NCI-H2196 treated with DMSO at 0.1 percent for 48 hours (cell line): Measurements from ENCODE around the gene EXOC7.
"Not testable (repeated sequence)": the region's sequence is repeated elsewhere in the genome, so short reads cannot be mapped to it uniquely, and the experiment has no call there.

Experiments used
- DNase-seq: peaks from one replicate; lab custom pipeline; 2025; ENCODE audit not compliant: unreplicated experiment; lab: John Stamatoyannopoulos, UW

Gene EXOC7

DNA sequence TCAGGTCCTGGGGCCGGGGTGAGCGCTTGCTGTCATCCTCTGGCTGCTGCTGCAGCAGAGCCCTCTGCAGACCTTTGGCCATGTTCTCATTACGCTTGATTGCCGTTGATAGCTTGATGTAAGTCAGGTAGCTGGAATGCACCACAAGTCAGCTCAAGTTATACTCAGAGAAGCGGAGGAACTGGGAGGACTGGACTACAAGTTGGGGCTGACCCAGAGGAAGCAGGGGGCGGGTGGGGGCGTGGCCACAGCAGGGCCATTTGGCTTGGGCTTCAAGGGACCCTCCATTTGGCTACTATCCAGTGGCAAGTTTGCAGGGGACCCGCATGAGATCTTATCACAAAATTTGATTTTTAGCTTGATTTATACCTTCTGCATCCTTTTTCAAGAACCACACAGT is 57.5 kb downstream of the EXOC7 start:
- no peak for DNase-seq

DNA sequence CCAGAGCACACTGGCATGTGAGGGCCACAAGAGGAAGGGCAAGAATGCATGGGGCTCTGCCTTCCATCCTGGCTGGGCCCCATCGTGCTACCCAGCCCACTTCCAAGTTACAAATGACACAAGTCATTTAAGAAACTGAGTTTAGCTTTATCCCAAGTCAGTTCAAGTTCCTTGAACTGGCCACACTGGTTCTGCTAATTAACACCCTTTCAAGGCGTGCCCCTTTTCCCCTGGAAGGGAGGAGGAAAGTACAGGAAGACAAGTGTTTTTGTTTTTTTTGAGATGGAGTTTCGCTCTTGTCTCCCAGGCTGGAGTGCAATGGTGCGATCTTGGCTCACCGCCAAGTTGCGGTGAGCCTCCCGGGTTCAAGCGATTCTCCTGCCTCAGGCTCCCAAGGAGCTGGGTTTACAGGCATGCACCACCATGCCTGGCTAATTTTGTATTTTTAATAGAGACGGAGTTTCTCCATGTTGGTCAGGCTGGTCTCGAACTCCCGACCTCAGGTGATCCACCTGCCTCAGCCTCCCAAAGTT is 59.0 kb downstream of the EXOC7 start:
- not testable (repeated sequence) for DNase-seq

DNA sequence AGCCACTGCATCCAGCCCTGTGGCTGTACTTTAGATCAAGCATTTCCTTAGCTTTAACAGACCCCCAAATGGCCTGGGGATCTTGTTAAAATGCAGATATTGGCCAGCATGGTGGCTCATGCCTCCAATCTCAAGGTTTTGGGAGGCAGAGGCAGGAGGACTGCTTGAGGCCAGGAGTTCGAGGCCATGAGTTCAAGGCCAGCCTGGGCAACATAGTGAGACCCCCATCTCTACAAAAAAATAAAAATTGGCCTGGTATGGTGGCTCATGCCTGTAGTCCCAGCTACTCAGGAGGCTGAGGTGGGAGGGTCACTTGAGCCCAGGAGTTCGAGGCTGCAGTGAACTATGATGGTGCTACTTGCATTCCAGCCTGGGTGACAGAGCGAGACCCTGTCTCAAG is 60.7 kb downstream of the EXOC7 start:
- not testable (repeated sequence) for DNase-seq

GRCh38 chr17:76040376-76040775 is 63.2 kb downstream of the EXOC7 start:
- DNase-seq, result no peak

DNA sequence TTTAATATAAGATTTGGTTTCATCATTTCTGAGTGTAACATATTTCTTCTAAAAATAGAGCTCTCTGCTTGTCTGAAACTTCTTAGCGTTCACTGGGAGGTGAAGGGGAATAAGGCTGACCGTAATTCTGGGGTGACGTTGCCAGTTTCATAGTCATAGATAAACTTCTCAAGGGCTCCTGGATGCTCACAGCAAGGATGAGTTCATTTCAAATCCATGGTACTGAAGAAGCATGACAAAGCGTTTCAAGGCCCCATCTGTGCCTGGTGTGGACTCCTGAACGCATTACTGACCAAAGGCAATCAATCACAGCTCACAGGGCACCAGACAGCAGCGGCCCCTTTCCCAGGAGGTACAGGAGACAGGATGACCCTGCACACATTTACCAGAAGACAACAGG is 64.5 kb downstream of the EXOC7 start:
- DNase-seq, result no peak

DNA sequence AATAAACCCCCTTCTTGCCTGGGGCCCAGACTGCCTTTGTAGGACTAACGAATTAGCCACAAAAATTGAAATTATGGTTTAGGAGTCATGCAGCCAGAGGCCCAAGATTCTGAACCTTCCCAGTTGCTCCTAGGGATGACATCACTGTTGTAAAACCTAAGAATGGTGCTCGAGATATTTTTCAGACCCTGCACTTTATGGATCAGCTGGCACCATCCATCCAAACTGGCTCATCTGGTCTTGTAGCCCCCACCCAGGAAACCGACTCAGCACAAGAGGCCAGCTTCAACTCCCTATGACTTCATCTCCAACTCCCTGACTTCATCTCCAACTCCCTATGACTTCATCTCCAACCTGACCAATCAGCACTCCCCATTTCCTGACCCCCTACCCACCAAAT is 65.5 kb downstream of the EXOC7 start:
- no peak for DNase-seq

DNA sequence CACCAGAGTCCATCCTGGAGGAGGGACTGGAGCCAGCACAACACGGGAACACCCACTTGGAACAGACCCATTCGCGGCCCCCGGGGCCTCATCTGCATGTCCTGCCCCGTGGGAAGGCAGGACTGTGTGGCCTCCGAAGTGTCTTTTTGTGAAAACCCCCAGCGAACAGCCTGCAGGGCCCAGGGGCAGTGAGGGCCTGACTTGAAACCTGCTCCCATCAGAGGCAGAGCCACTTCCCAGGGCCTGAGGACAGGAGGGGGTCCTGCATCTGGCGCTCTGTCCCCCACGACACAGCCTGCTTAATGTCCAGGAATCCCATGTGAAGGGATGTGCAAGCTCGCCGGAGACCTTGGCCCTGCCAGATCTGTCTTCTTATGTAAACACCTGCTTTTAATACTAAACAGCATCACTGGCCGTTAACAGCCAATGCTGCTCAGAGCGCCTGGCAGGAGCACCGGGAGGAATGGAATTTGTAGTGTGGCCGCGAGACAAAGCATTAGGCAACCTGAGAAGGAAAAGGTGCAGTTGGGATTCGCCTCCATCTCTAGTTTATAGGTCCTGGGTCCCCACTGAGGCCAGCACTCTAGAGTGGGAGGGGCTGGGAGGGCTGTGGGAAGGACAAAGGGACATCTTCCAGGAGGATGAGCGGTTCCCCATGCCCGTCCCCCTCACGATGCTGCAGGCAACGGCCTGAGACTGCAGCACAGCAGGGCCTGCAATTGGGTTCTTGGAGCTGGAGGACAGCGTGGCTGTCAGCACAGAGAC is 66.9 kb downstream of the EXOC7 start:
- peak; percentile 44 for DNase-seq

DNA sequence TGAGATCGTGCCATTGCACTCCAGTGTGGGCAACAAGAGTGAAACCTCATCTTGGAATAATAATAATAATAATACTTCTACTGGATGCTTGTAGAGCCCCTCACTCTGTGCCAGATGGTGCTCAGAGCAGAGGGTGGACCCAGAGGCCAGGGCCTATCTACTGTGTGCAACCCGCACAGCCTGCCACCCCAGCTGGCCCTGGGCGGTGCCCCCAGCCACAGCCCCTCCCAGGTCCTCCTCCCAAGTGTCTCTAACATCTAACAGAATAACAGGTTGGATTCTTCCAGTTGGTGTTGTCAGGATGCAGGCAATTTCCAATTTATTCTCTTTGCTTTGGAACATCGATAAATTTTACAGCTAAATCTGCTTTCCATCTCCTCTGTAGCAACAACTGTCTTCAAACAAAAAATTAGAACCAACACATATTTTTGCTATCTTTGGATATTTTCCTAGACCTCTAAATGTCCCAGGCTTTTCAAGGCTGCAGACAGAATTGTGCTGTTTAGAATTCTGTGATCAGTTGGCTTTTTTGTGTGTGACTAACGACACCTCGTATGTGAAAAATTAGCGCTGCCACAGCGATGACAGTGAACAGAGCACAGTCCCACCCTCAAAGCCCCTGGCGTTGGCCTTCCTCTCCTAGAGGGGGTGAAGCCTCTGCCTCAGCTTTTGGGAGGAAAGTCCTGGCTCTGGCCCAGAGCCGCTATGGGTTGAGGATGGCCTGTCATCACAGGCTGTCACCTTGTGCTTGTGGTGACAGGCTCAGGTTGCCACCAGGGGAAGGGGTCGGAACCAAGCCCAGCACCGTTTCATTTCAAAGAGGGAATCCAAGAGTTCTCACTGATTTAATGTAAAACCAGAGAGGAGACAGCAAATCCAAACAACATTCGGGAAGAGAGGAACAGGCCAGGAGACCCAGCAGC is 68.9 kb downstream of the EXOC7 start:
- no peak for DNase-seq

DNA sequence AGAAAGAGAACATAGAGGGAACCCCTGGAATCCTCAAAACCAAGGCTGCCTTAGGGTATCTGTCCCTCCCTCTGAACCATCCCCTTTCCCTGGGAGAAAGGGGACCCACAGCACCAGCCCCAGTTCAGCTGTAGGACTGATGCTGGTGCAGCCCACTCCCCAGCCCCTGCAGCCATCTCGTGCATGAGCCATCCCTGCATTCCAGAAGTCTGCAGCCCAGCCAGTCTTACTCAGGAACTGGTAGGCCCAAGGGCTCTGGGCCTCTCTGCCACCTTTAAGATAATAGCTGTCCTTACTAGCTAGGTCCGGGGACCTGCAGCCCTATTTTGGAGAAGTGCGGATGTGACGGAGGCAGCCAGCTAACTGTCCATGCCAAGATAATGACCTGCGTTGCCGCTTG is 70.4 kb downstream of the EXOC7 start:
- DNase-seq, result no peak

DNA sequence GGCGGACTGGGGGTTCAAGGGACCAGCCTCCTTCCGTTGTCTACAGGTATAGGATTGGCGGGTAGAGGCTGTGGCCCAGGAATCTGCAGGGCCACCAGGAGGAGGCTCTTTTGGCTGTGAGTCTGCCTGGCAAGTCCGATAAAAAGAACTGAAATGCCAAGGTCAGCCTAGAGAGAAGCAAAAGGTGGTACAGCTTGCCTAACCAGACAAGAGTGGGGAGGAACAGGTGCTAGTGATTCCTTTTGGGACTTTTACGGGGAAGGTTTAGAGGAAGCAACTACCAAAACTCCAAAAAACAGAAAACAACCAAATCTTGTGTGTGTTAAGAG is 70.8 kb downstream of the EXOC7 start:
- no peak for DNase-seq

- no peak for DNase-seq
Measured at GRCh38 chr17:76032073-76032779, 71.4 kb downstream of the EXOC7 start.
